Upper lobe of left lung (tissue), 4 donors: ENCODE measurements around the gene AFAP1.

ENCODE experiments used
- POLR2A ChIP-seq, 4 donors: fragments of 450-650 bp; IDR thresholded peaks; one replicate each; pipeline ENCODE4 v1.5.1; 2016 to 2017; ENCODE audit warnings: antibody characterized with exemption in 4 of 4, mild to moderate bottlenecking in 2 of 4
- POLR2AphosphoS5 ChIP-seq, 2 donors: sonication (generic); formaldehyde crosslinking; IDR thresholded peaks; one replicate each; pipeline ENCODE4 v1.5.1; 2017; ENCODE audit warnings: antibody characterized with exemption in 2 of 2
- TF ChIP-seq, protein P1 (sequence below), 6 experiments: fragments of 450-650 bp in 4 of 6; fragments of 200-600 bp in 2 of 6; sonication (generic) in 2 of 6; IDR thresholded peaks; one replicate each; pipeline ENCODE4 v1.5.1; 2016 to 2019; ENCODE audit warnings: antibody characterized with exemption in 6 of 6

- TF ChIP-seq, protein P1, sequence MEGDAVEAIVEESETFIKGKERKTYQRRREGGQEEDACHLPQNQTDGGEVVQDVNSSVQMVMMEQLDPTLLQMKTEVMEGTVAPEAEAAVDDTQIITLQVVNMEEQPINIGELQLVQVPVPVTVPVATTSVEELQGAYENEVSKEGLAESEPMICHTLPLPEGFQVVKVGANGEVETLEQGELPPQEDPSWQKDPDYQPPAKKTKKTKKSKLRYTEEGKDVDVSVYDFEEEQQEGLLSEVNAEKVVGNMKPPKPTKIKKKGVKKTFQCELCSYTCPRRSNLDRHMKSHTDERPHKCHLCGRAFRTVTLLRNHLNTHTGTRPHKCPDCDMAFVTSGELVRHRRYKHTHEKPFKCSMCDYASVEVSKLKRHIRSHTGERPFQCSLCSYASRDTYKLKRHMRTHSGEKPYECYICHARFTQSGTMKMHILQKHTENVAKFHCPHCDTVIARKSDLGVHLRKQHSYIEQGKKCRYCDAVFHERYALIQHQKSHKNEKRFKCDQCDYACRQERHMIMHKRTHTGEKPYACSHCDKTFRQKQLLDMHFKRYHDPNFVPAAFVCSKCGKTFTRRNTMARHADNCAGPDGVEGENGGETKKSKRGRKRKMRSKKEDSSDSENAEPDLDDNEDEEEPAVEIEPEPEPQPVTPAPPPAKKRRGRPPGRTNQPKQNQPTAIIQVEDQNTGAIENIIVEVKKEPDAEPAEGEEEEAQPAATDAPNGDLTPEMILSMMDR (IDR thresholded peaks at IDR 0.05) = no peak
- no peak for TF ChIP-seq POLR2AphosphoS5 (IDR thresholded peaks at IDR 0.05)
- TF ChIP-seq POLR2A (IDR thresholded peaks at IDR 0.05) = no peak
Observed at GRCh38 chr4:7897811-7898210, 41.9 kb downstream of the AFAP1 start.
